Ishikawa (cell line): Measurements from ENCODE around the gene SP3.

Experiments
- CEBPB ChIP-seq: IDR thresholded peaks from 2 replicates; pipeline ENCODE4 v1.6.1; 2012
- CREB1 ChIP-seq: IDR thresholded peaks from 2 replicates; pipeline ENCODE4 v1.6.1; 2012; ENCODE audit warnings: low read depth
- EGR1 ChIP-seq: IDR thresholded peaks from 2 replicates; pipeline ENCODE4 v1.6.1; 2012
- EP300 ChIP-seq: IDR thresholded peaks from 2 replicates; pipeline ENCODE4 v1.6.1; 2012; ENCODE audit warnings: borderline replicate concordance
- FOXM1 ChIP-seq: IDR thresholded peaks from 2 replicates; pipeline ENCODE4 v1.6.1; 2012; ENCODE audit warnings: low read depth, borderline replicate concordance
- MAX ChIP-seq: IDR thresholded peaks from 2 replicates; pipeline ENCODE4 v1.6.1; 2012
- NFIC ChIP-seq: IDR thresholded peaks from 2 replicates; pipeline ENCODE4 v1.6.1; 2012
- RAD21 ChIP-seq: IDR thresholded peaks from 2 replicates; pipeline ENCODE4 v1.6.1; 2012; ENCODE audit warnings: low read depth
- REST ChIP-seq: IDR thresholded peaks from 2 replicates; pipeline ENCODE4 v1.6.1; 2012; ENCODE audit warnings: low read depth, mild to moderate bottlenecking
- TAF1 ChIP-seq: IDR thresholded peaks from 2 replicates; pipeline ENCODE4 v1.6.1; 2012; ENCODE audit warnings: low read depth, mild to moderate bottlenecking
- TCF12 ChIP-seq: IDR thresholded peaks from 2 replicates; pipeline ENCODE4 v1.6.1; 2012; ENCODE audit warnings: low read depth
- TEAD4 ChIP-seq: IDR thresholded peaks from 2 replicates; pipeline ENCODE4 v1.6.1; 2012
- USF1 ChIP-seq: IDR thresholded peaks from 2 replicates; pipeline ENCODE4 v1.6.1; 2012
- YY1 ChIP-seq: IDR thresholded peaks from 2 replicates; pipeline ENCODE4 v1.6.1; 2012; ENCODE audit warnings: low read depth
- ZBTB7A ChIP-seq: IDR thresholded peaks from 2 replicates; pipeline ENCODE4 v1.6.1; 2012; ENCODE audit warnings: low read depth

Gene SP3

GRCh38 chr2:173868406-173868805, 96.8 kb downstream of the SP3 start:
- no peak for TF ChIP-seq MAX

- TF ChIP-seq MAX (no peak), FOXM1 (no peak), ZBTB7A (no peak), CEBPB (no peak), TEAD4 (no peak), NFIC (no peak), TCF12 (no peak), REST (no peak), YY1 (no peak), USF1 (no peak), CREB1 (no peak), EGR1 (no peak), TAF1 (no peak), RAD21 (no peak), EP300 (no peak)
These were observed 98.1 kb downstream of the SP3 start for GRCh38 chr2:173866874-173867618.

GRCh38 chr2:173865971-173866873, 99.0 kb downstream of the SP3 start:
- TF ChIP-seq NFIC (0 out of 2 replicates have a peak, but pooled peaks have one; percentile 18), TAF1 (no peak), ZBTB7A (no peak)

GRCh38 chr2:173862612-173863217, 102.5 kb downstream of the SP3 start:
- TF ChIP-seq YY1 (no peak), EP300 (no peak), REST (no peak)

- TF ChIP-seq USF1 (no peak), ZBTB7A (no peak), FOXM1 (no peak), EGR1 (no peak), YY1 (no peak), REST (no peak)
These were observed 104.6 kb downstream of the SP3 start for GRCh38 chr2:173860566-173860965.
